ENCODE measurements around the gene POM121.

DNA sequence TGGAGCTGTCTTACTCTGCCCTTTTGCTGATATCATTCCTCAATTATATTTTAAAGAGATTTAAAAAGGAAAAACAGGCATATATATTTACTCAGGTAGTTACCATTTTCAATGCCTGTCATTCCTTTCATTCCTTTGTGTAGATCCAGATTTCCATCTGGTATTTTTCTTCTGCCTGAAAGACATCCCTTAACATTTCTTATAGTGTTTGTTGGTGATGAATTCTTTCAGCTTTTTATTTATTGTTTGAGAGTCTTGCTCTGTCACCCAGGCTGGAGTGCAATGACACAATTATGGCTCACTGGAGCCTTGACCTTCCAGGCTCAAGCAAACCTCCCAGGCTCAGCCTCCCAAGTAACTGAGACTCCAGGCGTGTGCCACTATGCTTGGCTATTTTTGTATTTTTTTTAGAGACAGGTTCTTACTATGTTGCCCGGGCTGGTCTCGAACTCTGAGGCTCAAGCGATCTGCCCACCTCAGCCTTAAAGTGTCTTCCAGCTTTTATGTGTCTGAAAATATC, 5.6 kb upstream of the POM121 start:
- TF ChIP-seq, protein P1, sequence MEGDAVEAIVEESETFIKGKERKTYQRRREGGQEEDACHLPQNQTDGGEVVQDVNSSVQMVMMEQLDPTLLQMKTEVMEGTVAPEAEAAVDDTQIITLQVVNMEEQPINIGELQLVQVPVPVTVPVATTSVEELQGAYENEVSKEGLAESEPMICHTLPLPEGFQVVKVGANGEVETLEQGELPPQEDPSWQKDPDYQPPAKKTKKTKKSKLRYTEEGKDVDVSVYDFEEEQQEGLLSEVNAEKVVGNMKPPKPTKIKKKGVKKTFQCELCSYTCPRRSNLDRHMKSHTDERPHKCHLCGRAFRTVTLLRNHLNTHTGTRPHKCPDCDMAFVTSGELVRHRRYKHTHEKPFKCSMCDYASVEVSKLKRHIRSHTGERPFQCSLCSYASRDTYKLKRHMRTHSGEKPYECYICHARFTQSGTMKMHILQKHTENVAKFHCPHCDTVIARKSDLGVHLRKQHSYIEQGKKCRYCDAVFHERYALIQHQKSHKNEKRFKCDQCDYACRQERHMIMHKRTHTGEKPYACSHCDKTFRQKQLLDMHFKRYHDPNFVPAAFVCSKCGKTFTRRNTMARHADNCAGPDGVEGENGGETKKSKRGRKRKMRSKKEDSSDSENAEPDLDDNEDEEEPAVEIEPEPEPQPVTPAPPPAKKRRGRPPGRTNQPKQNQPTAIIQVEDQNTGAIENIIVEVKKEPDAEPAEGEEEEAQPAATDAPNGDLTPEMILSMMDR (IDR thresholded peaks at IDR 0.05), result no peak
- no peak for TF ChIP-seq POLR2A (IDR thresholded peaks at IDR 0.05)
- no peak for TF ChIP-seq POLR2AphosphoS5 (IDR thresholded peaks at IDR 0.05)

All from stomach (tissue), 4 donors.